Hepatocyte (in vitro differentiated cells): ENCODE results near the gene TULP4. TPM values are rescaled to one million over a fixed set of nuclear protein-coding genes. Genes with fewer than 3 reads are reported as not detected.

Experiments
- DNase-seq: peaks from one replicate; pipeline ENCODE4 v3.0.0-alpha.2; 2016; ENCODE audit warnings: low spot score
- H2AFZ ChIP-seq: fragments of 200-600 bp; sonication (generic); 2 replicates; pipeline ENCODE4 v1.6.0; 2016; ENCODE audit warnings: antibody characterized with exemption, mild to moderate bottlenecking
- H3K27ac ChIP-seq: fragments of 200-600 bp; sonication (generic); 2 replicates; pipeline ENCODE4 v1.5.1; 2016; ENCODE audit warnings: mild to moderate bottlenecking
- H3K27me3 ChIP-seq: fragments of 200-600 bp; sonication (generic); 2 replicates; pipeline ENCODE4 v1.6.1; 2016
- H3K36me3 ChIP-seq: fragments of 200-600 bp; sonication (generic); replicated peaks from 2 replicates; pipeline ENCODE4 v1.5.1; 2016; ENCODE audit warnings: low read depth; ENCODE audit not compliant: insufficient read depth
- H3K4me1 ChIP-seq: fragments of 200-600 bp; sonication (generic); 2 replicates; pipeline ENCODE4 v1.5.1; 2016; ENCODE audit warnings: mild to moderate bottlenecking, moderate library complexity; ENCODE audit not compliant: insufficient read depth
- H3K4me2 ChIP-seq: fragments of 200-600 bp; sonication (generic); 2 replicates; pipeline ENCODE4 v1.6.0; 2016
- H3K4me3 ChIP-seq: fragments of 200-600 bp; sonication (generic); 2 replicates; pipeline ENCODE4 v1.5.1; 2016; ENCODE audit warnings: mild to moderate bottlenecking
- H3K79me2 ChIP-seq: fragments of 200-600 bp; sonication (generic); 2 replicates; pipeline ENCODE4 v1.6.0; 2017; ENCODE audit warnings: mild to moderate bottlenecking
- H3K9me2 ChIP-seq: fragments of 200-600 bp; sonication (generic); replicated peaks from 2 replicates; pipeline ENCODE4 v1.6.0; 2017; ENCODE audit warnings: mild to moderate bottlenecking; ENCODE audit not compliant: insufficient read depth
- H3K9me3 ChIP-seq: fragments of 200-600 bp; sonication (generic); 2 replicates; pipeline ENCODE4 v1.5.1; 2016; ENCODE audit warnings: low read depth, mild to moderate bottlenecking
- H4K20me1 ChIP-seq: fragments of 200-600 bp; sonication (generic); 2 replicates; pipeline ENCODE4 v1.6.0; 2016; ENCODE audit warnings: mild to moderate bottlenecking; ENCODE audit not compliant: insufficient read depth, poor library complexity, severe bottlenecking
- EZH2 ChIP-seq: fragments of 200-600 bp; sonication (generic); IDR thresholded peaks from 2 replicates; pipeline ENCODE4 v1.6.1; 2016; ENCODE audit warnings: antibody characterized with exemption, mild to moderate bottlenecking, borderline replicate concordance
- EZH2phosphoT487 ChIP-seq: fragments of 200-600 bp; sonication (generic); IDR thresholded peaks from one replicate; pipeline ENCODE4 v1.6.1; 2018; ENCODE audit warnings: antibody characterized with exemption, mild to moderate bottlenecking, low read depth, moderate library complexity; ENCODE audit not compliant: unreplicated experiment, severe bottlenecking
- WGBS: methylation state at CpG from one replicate; pipeline ENCODE4 v1.1.6; 2016; ENCODE audit warnings: low lambda C conversion rate; ENCODE audit errors: missing lambda C conversion rate; 5-methylcytosine and 5-hydroxymethylcytosine counted together
- polyA plus RNA-seq: library from polyadenylated mRNA; unstranded; fragments of >200 nt; fragmentation: Nextera tagmentation; extraction: Ambion mirVana; gene quantifications from 2 replicates; pipeline ENCODE4 v1.2.1, GENCODE V29; 2016
- total RNA-seq: library from RNA; depleted of rRNA; stranded (reverse); fragments of >200 nt; gene quantifications from 2 replicates; pipeline ENCODE4 v1.2.3, GENCODE V29; 2014
- TF ChIP-seq, protein P1 (sequence below): fragments of 200-600 bp; sonication (generic); IDR thresholded peaks from 2 replicates; pipeline ENCODE4 v1.5.1; 2016; ENCODE audit warnings: antibody characterized with exemption, mild to moderate bottlenecking; ENCODE audit not compliant: poor library complexity

TULP4 gene
- total and polyA plus RNA-seq, 2 experiments from 2014 or later: 30.1 to 129 TPM

DNA sequence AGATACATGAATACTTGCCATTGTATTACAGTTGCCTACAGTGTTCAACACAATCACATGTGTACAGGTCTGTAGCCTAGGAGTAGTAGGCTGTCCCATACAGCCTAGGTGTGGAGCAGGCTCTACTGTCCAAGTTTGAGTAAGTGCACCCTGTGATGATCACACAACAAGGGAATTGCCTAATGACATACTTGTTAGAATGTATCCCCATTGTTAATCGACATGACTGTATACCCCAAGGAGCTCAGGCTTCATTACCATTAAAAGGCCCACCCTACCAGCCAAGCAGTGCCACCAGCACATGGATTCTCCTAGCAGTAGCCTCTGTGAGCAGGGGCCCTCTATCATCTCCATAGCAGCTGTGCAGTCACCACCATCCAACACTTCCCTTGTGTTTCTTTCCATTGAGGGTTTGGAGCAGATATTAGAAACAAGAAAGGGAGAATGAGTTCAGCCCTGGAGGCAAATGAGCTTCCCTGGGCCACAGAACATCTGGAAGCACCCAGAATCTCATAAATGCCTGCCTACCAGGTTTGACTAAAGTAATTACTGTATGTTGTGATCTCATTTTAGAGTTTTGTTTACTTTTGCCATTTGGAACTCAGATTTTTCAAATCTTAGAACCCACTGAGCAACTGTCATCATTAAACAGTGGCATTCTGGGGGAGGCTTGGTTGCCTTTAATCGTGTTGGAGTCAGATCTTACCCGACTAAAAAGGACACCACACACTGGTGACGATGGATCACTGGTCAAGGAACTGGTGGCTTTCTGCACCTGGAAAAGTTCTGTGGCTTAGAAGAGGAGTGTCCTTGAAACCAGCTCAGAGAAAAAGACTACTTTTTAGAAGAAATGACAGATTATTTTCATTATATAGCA is 104.9 kb downstream of the TULP4 start:
- Histone ChIP-seq H2AFZ (no peak overlapping the region), H3K27ac (no peak overlapping the region), H3K27me3 (no peaks in the 10 kb centered on the region), H3K9me3 (peaks cover 2% of the 10 kb centered on the region), H3K9me2 (no peaks in the 10 kb centered on the region), H3K36me3 (no peaks in the 10 kb centered on the region), H4K20me1 (no peaks in the 10 kb centered on the region), H3K4me2 (no peak overlapping the region), H3K4me1 (no peaks in the 10 kb centered on the region), H3K4me3 (no peak overlapping the region), H3K79me2 (peaks cover 5% of the 10 kb centered on the region)
- DNase-seq: no peak
- WGBS: 88% methylated on average over 4 of the region's 4 CpGs
- no peak for TF ChIP-seq EZH2
- TF ChIP-seq, protein P1, sequence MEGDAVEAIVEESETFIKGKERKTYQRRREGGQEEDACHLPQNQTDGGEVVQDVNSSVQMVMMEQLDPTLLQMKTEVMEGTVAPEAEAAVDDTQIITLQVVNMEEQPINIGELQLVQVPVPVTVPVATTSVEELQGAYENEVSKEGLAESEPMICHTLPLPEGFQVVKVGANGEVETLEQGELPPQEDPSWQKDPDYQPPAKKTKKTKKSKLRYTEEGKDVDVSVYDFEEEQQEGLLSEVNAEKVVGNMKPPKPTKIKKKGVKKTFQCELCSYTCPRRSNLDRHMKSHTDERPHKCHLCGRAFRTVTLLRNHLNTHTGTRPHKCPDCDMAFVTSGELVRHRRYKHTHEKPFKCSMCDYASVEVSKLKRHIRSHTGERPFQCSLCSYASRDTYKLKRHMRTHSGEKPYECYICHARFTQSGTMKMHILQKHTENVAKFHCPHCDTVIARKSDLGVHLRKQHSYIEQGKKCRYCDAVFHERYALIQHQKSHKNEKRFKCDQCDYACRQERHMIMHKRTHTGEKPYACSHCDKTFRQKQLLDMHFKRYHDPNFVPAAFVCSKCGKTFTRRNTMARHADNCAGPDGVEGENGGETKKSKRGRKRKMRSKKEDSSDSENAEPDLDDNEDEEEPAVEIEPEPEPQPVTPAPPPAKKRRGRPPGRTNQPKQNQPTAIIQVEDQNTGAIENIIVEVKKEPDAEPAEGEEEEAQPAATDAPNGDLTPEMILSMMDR: no peak

DNA sequence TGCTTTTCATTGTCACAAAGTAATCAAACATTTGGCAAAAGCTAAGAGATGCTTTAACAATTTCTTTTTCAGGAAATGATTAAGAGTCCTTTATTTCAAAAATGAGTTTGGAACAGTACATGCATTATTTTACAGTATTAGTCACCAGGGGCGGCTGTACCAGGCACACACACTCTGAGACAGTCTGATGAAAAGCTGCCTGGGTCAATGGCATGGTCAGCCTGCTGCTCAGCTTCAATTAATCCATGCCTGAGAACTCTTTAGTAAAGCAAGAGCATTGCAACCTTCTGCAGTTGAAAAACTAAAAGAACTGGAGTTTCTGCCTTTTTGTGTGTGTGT is 105.5 kb downstream of the TULP4 start:
- Histone ChIP-seq H3K4me3 (no peak overlapping the region), H2AFZ (no peak overlapping the region), H3K4me1 (no peaks in the 10 kb centered on the region), H3K79me2 (peaks cover 1% of the 10 kb centered on the region), H4K20me1 (no peaks in the 10 kb centered on the region), H3K9me2 (no peaks in the 10 kb centered on the region), H3K27me3 (no peaks in the 10 kb centered on the region), H3K9me3 (peaks cover 2% of the 10 kb centered on the region), H3K36me3 (no peaks in the 10 kb centered on the region), H3K4me2 (no peak overlapping the region), H3K27ac (no peak overlapping the region)
- no peak for TF ChIP-seq EZH2phosphoT487
- DNase-seq: no peak
- WGBS: 73% methylated on average over 1 of the region's 1 CpG

DNA sequence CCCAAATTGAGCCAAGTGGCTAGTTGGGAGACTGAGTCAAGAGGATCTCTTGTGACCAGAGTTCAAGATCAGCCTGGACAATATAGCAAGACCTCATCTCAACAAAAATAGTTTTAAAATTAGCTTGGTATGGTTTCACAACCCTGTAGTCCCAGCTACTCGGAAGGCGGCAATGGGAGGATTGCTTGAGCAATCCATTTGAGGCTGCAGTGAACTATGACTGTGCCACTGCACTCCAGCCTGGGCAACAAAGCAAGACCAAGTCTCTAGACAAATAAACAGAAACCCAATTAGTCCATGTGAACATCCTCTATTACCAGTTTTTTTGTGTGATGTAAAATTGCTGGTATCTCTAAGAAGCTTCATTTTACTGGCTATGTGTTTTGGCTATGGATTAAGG is 106.2 kb downstream of the TULP4 start:
- no peaks in the 10 kb centered on the region for H4K20me1 ChIP-seq
- 93% methylated on average over 2 of the region's 2 CpGs for WGBS
- H3K4me2 ChIP-seq: no peak overlapping the region
- no peaks in the 10 kb centered on the region for H3K27me3 ChIP-seq
- TF ChIP-seq EZH2 (no peak), EZH2phosphoT487 (no peak)
- TF ChIP-seq, protein P1: no peak
- H3K79me2 ChIP-seq: no peaks in the 10 kb centered on the region
- H3K27ac ChIP-seq: no peak overlapping the region
- H3K4me1 ChIP-seq: no peaks in the 10 kb centered on the region
- H3K4me3 ChIP-seq: no peak overlapping the region
- no peak for DNase-seq
- no peaks in the 10 kb centered on the region for H3K36me3 ChIP-seq
- H3K9me3 ChIP-seq: peaks cover 2% of the 10 kb centered on the region
- H2AFZ ChIP-seq: no peak overlapping the region
- no peaks in the 10 kb centered on the region for H3K9me2 ChIP-seq

DNA sequence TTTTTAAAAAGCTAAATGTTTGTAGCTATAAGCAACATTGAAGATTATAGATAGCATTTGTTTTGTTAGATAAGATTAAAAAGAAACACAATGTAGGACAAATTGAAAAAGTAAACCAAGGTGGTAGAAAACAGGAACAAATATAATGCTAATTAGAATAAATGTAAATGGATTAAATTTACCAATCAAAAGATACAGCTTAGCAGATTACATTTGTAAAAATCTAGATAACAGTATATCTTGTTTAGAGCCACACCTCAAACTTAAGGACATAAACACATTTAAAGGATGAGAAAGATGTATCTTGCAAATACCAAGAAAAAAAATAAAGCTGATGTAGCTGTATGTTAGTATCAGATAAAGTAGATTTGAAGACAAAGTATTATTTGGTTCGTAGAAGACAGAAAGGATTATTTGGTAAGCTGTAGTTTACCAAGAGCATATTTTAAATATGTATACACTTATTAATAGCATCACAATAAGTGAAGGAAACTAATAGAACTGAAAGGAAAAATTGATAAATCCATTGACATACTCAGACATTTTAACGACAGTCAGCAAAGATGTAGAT is 107.2 kb downstream of the TULP4 start:
- no peaks in the 10 kb centered on the region for H4K20me1 ChIP-seq
- no peaks in the 10 kb centered on the region for H3K4me1 ChIP-seq
- no peak for DNase-seq
- H3K79me2 ChIP-seq: no peaks in the 10 kb centered on the region
- peaks cover 2% of the 10 kb centered on the region for H3K9me3 ChIP-seq
- no peak overlapping the region for H3K4me2 ChIP-seq
- H3K27ac ChIP-seq: no peak overlapping the region
- H3K4me3 ChIP-seq: no peak overlapping the region
- H3K36me3 ChIP-seq: no peaks in the 10 kb centered on the region
- no peaks in the 10 kb centered on the region for H3K27me3 ChIP-seq
- no peaks in the 10 kb centered on the region for H3K9me2 ChIP-seq
- TF ChIP-seq EZH2: no peak
- no peak overlapping the region for H2AFZ ChIP-seq
- 98% methylated on average over 2 of the region's 2 CpGs for WGBS
